SK-N-MC (cell line): ENCODE data around the gene APOA1.

ENCODE experiments used
- EZH2 ChIP-seq: fragments of 200-600 bp; sonication (generic); IDR thresholded peaks from one replicate; pipeline ENCODE4 v1.6.1; 2017; ENCODE audit warnings: antibody characterized with exemption
- POLR2AphosphoS5 ChIP-seq: IDR thresholded peaks from 2 replicates; pipeline ENCODE4 v1.6.1; 2012; ENCODE audit warnings: mild to moderate bottlenecking, low read depth, low read length, borderline replicate concordance

- no peak for TF ChIP-seq POLR2AphosphoS5
- TF ChIP-seq EZH2, result no peak
Observed at GRCh38 chr11:116849486-116849885, 12.1 kb upstream of the APOA1 start.
